Measurements from ENCODE around the gene KLF15. TPM values are rescaled to one million over a fixed set of nuclear protein-coding genes. Genes with fewer than 3 reads are reported as not detected.

The KLF15 gene
- total and polyA plus RNA-seq, 9 of the 15 experiments (the other 6 are each of a cell fraction or from before 2014, with no cell fraction given), result 0.08 to 4.8 (median 1.2) TPM

DNA sequence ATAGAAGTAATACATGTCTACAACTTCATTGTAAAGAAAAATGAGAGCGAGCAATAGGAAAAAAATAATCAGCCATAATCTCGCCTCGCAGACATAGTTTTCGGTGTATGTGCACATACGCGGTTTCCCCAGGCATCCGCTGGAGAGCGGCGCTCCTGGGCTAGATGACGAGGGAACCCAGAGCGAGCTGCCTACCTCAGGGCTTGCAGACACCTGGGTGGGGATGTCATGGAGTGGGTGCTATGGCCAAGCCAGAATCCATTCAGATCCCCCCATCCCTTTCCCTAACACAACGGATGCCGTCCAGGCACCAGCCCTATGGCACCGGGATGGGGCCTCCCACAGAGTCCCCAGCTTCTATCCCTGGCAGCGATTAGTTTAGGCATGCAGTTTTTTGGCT lies 33.0 kb upstream of the KLF15 start (continued):
- TF ChIP-seq, protein P1, sequence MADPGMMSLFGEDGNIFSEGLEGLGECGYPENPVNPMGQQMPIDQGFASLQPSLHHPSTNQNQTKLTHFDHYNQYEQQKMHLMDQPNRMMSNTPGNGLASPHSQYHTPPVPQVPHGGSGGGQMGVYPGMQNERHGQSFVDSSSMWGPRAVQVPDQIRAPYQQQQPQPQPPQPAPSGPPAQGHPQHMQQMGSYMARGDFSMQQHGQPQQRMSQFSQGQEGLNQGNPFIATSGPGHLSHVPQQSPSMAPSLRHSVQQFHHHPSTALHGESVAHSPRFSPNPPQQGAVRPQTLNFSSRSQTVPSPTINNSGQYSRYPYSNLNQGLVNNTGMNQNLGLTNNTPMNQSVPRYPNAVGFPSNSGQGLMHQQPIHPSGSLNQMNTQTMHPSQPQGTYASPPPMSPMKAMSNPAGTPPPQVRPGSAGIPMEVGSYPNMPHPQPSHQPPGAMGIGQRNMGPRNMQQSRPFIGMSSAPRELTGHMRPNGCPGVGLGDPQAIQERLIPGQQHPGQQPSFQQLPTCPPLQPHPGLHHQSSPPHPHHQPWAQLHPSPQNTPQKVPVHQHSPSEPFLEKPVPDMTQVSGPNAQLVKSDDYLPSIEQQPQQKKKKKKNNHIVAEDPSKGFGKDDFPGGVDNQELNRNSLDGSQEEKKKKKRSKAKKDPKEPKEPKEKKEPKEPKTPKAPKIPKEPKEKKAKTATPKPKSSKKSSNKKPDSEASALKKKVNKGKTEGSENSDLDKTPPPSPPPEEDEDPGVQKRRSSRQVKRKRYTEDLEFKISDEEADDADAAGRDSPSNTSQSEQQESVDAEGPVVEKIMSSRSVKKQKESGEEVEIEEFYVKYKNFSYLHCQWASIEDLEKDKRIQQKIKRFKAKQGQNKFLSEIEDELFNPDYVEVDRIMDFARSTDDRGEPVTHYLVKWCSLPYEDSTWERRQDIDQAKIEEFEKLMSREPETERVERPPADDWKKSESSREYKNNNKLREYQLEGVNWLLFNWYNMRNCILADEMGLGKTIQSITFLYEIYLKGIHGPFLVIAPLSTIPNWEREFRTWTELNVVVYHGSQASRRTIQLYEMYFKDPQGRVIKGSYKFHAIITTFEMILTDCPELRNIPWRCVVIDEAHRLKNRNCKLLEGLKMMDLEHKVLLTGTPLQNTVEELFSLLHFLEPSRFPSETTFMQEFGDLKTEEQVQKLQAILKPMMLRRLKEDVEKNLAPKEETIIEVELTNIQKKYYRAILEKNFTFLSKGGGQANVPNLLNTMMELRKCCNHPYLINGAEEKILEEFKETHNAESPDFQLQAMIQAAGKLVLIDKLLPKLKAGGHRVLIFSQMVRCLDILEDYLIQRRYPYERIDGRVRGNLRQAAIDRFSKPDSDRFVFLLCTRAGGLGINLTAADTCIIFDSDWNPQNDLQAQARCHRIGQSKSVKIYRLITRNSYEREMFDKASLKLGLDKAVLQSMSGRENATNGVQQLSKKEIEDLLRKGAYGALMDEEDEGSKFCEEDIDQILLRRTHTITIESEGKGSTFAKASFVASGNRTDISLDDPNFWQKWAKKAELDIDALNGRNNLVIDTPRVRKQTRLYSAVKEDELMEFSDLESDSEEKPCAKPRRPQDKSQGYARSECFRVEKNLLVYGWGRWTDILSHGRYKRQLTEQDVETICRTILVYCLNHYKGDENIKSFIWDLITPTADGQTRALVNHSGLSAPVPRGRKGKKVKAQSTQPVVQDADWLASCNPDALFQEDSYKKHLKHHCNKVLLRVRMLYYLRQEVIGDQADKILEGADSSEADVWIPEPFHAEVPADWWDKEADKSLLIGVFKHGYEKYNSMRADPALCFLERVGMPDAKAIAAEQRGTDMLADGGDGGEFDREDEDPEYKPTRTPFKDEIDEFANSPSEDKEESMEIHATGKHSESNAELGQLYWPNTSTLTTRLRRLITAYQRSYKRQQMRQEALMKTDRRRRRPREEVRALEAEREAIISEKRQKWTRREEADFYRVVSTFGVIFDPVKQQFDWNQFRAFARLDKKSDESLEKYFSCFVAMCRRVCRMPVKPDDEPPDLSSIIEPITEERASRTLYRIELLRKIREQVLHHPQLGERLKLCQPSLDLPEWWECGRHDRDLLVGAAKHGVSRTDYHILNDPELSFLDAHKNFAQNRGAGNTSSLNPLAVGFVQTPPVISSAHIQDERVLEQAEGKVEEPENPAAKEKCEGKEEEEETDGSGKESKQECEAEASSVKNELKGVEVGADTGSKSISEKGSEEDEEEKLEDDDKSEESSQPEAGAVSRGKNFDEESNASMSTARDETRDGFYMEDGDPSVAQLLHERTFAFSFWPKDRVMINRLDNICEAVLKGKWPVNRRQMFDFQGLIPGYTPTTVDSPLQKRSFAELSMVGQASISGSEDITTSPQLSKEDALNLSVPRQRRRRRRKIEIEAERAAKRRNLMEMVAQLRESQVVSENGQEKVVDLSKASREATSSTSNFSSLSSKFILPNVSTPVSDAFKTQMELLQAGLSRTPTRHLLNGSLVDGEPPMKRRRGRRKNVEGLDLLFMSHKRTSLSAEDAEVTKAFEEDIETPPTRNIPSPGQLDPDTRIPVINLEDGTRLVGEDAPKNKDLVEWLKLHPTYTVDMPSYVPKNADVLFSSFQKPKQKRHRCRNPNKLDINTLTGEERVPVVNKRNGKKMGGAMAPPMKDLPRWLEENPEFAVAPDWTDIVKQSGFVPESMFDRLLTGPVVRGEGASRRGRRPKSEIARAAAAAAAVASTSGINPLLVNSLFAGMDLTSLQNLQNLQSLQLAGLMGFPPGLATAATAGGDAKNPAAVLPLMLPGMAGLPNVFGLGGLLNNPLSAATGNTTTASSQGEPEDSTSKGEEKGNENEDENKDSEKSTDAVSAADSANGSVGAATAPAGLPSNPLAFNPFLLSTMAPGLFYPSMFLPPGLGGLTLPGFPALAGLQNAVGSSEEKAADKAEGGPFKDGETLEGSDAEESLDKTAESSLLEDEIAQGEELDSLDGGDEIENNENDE (IDR thresholded peaks at IDR 0.05; ENCODE audit: low read depth, low read length), result no peak
- no peak for TF ChIP-seq ELF2 (CRISPR knock-in tag; IDR thresholded peaks at IDR 0.05)
- TF ChIP-seq ZNF766 (CRISPR knock-in tag; conservative IDR thresholded peaks at IDR 0.05), result no peak
- no peak for TF ChIP-seq CBX8 (IDR thresholded peaks at IDR 0.05; ENCODE audit: borderline replicate concordance, extremely low read depth, low read depth, low read length, poor library complexity, severe bottlenecking)
- TF ChIP-seq MTF1 (CRISPR knock-in tag; IDR thresholded peaks at IDR 0.05; ENCODE audit: borderline replicate concordance), result no peak
- TF ChIP-seq CSDE1 (IDR thresholded peaks at IDR 0.05), result no peak
- no peak for TF ChIP-seq ZNF507 (tag; conservative IDR thresholded peaks at IDR 0.05)
- TF ChIP-seq FOXM1 (IDR thresholded peaks at IDR 0.05; ENCODE audit: low read depth), result no peak
- no peak for TF ChIP-seq FOXM1 (CRISPR knock-in tag; IDR thresholded peaks at IDR 0.05; ENCODE audit: low read depth)
- no peak for TF ChIP-seq ZNF584 (CRISPR knock-in tag; IDR thresholded peaks at IDR 0.05; ENCODE audit: low read depth)
- no peak for TF ChIP-seq ZNF24 (IDR thresholded peaks at IDR 0.05)
